DMS153 treated with DMSO at 0.1 percent for 48 hours (cell line): ENCODE measurements around the gene NOX5.
"Not testable (repeated sequence)": the region's sequence is repeated elsewhere in the genome, so short reads cannot be mapped to it uniquely, and the experiment has no call there.

ENCODE experiments used
- DNase-seq: peaks from one replicate; lab custom pipeline; 2025; ENCODE audit not compliant: unreplicated experiment; lab: John Stamatoyannopoulos, UW

Gene NOX5

DNA sequence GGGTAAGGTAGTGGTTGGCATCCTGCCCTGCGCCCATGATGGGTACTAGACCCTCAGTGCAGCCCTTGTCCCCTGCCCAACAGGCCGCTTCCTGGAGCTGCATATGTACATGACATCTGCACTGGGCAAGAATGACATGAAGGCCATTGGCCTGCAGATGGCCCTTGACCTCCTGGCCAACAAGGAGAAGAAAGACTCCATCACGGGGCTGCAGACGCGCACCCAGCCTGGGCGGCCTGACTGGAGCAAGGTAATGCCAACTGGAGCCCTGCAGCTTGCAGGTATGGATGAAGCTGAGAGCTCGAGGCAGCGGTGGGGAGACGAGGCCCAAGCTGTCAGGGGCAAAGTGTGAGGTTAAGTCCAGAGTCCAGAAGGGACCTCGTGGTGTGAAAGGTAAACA is 40.8 kb downstream of the NOX5 start:
- no peak for DNase-seq

DNA sequence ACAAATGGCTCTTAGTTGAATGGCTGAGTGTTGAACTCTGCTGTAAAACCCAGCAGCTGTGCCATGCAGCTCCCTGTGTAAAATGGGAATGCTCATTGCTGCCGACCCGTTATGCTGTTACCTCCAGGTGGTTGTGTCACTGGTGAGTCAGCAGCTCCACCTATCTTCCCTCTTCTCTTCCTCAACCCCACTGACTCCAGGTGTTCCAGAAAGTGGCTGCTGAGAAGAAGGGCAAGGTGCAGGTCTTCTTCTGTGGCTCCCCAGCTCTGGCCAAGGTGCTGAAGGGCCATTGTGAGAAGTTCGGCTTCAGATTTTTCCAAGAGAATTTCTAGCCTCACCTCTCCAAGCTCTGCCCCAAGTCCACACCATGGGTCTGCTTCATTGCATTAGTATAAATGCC is 41.9 kb downstream of the NOX5 start:
- no peak for DNase-seq

DNA sequence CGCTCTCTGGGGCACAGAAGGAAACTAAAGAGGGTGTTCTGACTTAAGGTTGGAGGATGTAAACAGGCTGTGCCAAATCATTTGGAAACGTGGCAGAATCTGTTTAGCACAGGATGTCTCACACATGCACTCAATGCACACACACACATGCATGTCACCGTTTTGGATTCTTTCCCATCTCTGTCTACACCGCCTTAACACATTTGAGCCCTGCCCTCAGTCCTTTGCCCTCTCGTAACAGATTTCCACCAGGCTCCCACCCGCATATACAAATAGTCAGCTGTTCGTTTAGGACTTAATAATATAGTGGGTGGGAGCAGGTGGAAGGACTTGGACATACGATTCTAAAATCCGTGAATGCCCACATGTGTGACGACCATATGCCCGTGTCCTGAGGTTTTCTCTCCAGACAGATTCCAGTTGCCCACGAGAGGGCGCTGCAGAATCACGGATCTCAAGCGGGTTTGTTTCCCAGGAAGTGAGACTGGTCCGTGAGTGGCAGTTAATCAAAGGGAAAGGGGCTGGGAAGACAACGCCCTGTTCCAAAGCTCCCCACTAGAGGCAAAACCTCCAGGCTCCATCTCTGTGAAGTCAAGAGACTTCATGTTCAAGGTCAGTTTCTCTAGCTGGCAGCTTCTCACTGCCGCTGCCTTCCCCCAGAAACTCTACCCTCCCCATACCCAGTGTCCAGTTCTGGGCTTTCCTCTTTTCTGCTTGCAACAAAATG is 44.5 kb downstream of the NOX5 start:
- DNase-seq, result peak; percentile 25

DNA sequence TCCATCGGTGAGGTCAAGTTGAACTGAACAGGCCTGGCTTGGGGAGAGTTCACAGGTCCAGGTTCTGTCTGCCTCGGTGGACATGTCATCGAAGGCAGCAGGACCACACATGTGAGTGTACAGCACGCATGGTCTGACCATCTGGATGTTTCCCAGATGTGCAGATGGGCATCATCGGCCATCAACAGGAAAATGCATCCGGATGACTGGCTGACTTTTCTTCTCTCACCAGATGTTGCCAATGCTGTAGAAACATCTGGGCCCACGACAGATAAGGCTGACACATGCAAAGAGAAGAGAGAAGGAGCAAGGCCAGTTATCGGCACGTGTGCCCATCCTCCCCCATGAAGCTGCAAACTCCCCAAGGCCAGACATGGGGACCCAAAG is 45.1 kb downstream of the NOX5 start:
- no peak for DNase-seq

DNA sequence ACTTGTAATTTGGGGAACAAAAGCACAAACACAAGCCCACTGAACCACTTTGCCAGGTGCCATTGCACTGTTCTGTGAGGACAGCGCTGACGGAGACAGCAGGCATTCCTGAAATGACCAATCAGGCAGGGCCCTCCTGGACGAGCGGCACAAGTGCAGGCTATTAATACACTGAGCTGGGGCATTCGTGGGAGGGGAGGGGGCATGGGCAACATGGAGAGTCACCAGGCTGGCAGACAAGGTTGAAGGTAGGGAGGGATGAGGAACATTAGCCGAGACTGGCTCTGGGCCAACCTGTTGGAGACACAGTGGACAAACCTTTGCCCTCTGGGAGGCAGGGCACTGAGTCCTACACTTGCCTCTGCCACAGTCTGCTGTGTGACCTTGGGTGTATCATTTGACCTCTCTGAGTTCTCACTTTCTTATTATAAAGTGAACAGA is 45.6 kb downstream of the NOX5 start:
- no peak for DNase-seq

DNA sequence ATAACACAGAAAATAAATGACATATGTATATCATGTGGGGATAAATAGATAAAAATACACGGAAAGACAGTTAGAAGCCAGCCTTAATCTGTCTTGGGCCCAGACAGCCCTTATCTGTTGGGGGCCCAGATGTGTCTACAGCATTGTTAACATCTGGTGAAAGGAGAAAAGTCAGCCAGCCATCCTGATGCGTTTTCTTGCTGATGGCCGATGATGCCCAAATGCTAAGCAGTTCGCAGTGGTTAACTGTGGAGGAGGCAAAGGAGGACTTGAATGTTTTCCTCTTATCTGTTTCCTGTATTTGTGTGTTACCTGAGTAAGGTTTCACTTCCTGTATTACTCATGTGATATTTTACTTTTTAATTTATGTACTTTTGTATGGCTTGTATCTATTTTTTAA is 46.2 kb downstream of the NOX5 start:
- DNase-seq, result no peak

DNA sequence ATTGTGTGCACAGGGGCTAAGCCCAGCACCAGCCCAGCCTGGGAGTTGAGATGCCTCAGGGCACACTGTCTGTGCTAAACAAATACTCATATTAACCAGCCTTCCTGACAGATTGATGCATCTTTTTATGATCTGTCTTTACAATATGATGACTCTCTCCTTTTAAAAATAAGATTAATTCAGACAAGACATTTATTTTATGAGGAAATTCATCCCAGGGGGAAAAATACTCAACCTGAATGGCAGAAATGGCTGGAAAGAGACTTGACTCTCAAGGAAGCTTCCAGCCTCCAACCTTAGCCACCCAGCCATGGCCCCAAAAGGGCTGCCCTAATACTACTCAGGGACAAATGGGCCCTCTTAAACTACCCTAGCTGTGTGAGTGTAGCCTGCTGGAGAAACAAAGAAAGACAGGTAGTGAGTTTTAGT is 46.9 kb downstream of the NOX5 start:
- DNase-seq, result no peak

DNA sequence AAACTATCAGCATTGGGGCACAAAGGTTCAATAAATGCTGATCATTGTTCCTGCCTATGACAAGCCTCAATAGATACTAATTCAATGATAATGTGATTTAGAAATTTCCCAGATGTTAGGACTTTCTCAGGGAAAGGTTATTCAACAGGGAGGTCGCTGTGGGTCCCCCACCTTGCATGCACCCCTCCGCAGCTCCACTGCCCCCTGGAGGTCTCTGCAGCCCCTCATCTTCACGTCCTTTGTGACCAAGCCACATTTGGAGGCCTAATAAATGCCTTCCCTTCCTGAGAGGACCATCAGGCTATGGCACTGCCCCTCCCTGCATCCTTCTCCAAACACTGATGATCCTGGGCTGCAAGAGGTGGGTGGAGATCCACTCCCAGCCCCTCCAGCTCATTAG is 50.2 kb downstream of the NOX5 start:
- no peak for DNase-seq

DNA sequence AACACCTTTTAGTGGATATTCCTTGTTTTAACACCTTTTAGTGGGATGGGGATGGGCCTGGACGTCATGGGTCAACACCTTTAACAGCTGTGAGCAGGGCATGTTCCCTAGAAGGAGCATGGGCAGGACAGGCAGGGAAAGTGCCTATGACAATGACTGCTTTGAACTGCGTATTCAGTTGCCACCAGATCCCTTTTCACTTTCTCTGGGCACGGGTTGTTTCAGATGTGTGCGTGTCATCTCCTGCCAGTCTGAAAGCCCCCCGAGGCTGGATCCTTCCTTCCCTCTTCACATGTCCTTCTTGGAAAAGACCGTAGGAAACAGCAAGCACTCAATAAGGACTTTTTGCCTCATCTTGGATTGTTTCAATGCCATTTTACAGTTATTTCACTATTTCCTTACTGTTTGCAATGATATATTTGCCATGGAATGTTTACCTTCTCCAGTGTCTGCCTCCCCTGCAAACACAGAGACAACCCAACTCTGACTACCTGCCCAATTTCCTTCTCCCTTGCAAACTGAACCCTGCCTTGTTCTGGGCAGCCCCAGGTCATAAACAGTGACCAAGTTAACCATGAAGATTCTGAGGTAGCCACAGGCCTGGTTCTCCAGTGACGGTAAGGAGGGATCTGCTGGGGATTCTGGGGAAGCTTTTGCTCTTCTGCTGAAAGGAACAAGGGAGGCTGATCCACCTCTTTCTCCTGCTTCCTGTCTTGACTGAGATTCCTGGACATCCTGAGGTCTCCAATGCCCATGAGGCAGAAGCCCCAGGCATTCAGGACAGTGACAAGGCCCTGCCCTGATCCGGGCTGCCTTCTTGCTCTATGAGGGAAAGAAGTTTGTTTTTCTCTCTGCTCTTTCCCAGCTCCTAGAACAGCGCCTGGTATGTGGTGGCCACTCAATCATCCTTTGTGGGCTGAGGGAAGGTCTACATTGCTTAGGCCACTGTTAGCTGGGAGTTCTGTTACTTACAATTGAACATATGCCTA is 51.8 kb downstream of the NOX5 start:
- no peak for DNase-seq

DNA sequence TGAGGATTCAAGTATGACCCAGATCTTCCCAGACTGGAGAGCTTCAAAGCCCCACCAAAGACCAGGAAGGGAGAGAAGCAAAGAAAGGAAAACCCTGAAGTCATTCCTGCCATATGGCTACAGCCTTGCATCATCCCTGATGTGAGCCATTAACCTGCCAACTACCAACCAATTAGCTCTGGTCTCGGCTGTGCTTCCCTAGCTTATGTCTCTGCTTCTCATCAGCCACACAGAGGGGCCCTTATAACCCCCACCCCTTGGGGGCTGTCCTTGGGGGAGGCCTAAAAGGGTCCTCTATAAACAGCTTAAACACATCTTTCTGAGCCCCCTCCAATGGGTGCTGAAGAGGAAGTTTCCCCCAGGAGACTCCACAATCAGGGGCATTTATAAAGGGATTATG is 52.8 kb downstream of the NOX5 start:
- no peak for DNase-seq

DNA sequence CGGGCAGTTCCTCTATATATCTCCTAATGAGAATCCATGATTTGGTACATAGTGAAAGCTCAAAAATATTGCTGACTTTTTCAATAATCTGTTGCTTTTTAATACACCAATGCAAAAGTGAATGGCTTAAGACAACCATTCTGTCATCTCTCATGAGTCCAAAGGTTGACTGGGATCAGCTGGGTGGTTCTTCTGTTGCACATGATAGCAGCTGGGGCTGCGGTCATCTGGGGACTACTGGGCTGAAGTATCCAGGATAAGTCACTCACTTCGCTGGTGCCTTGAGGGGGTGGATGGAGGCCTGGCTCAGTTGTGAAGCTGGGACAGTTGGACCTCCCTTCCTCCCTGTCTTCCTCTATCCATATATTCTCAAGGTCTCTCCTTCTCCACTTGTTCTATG is 53.7 kb downstream of the NOX5 start:
- DNase-seq, result no peak

DNA sequence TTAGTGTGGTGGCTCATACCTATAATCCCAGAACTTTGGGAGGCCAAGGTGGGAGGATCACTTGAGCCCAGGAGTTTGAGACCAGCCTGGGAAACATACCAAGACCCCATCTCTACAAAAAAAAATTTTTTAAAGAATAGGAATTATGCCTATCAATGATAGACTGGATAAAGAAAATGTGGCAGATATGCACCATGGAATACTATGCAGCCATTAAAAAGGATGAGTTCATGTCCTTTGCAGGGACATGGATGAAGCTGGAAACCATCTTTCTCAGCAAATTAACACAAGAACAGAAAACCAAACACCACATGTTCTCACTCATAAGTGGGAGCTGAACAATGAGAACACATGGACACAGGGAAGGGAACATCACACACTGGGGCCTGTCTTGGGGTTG is 54.8 kb downstream of the NOX5 start:
- DNase-seq, result not testable (repeated sequence)

DNA sequence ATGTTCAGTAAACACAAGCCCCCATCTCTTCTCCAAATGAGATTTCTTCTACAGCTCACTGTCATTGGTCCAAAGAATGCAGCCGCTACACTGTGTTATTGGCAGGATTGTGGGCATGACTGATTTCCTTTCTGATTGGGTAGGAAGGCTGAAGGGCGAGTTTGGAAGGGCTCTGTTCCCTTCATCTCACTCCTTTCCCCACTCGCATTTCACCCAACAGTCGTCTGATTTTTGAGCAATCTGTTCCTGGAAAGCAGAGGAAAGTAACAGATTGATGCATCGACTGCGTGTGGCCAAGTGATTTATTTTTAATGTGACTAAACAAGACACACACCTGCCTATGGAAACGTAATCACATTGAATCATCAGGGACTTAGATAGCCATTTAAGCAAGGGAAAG is 55.5 kb downstream of the NOX5 start:
- DNase-seq, result no peak

DNA sequence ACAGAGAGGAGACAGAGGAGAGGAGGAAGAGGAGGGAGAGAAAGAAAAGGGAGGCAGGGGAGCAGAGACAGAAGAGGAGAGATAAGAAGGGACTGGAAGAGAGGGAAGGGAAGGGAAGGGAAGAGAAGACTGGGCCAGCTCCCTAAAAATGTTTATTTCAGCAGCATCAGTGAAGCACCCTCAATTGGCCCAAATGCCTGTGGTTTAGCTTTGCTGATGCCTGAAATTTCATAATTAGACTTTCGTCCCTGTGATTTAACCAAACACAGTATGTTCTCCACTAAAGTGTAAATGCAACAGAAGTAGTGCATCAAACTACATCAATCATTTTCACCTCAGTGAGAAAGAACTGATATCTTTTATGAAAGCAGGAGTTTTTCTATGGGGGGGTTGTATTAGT is 55.9 kb downstream of the NOX5 start:
- no peak for DNase-seq

DNA sequence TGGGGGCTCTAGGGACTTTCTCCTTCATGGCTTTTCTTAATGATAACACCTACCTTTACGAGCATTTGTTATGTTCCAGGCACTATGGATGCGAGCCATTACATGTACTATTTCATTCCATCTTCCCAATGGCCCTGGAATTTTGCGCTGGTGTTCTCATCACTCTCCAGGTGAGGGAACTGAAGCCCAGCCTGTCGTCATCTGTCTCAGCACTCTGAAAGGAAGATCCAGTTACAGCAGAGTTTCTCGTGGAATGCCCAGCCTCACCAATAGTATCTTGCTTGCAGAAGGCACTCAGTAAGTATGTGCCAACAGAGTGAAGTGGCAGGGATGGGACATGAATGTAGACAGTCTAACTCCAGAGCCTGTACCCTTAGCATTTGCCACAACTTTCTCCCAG is 56.8 kb downstream of the NOX5 start:
- DNase-seq, result no peak

DNA sequence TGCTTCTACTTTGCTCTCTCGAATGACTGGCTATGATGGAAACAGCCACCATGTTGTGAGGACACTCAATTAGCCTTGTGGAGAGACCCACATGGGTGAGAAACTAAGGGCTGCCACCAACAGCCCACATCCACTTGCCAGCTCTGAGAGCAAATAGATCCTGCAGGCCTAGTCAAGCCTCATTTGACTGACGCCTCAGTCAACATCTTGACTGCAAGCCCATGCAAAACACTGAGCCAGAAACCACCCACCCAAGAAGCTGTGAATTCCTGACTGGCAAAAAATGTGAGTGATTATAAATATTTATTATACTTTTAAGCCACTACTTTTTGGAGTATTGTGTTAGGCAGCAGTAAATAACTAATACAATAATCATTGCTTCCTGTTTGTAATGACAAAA is 58.4 kb downstream of the NOX5 start:
- DNase-seq, result no peak

DNA sequence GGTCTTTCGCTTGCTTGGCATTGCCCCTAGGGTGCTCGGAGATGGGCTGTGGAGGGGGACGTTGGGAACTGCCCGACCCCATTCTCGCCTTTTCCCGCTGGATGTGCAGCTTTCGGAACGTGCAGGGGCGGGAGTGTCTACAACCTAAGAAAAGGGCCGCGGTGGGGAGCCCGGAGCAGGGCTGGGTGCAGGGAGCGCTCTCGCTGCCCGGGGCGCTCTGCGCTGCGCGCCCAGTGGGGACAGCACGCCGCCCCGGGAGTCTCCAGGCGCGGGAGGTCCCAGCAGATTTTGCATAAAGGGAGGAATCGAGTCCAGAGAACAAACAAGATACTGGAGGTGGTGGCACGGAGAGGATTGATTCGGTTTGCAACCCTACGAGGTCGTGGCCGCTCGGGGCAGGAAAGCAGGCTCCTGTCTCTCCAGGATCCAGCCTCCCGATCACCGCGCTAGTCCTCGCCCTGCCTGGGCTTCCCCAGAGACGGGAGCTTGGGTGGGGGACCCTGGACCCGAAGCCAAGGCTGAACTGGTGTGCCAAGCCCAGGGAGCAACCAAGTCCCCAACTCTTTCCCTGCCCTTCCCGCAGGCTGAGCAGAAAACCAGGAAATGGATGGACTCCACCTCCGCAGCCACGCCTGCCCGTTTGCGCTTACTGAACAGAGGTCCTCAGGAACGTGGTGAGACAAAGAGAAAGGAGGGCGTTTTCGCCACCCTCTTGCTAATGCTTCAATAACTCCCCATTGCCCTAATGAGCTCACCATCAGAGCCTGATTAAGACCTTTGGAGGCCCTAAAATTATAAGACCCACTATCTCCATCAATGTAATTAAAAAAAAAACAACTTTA is 59.7 kb downstream of the NOX5 start:
- DNase-seq, result peak; percentile 14

DNA sequence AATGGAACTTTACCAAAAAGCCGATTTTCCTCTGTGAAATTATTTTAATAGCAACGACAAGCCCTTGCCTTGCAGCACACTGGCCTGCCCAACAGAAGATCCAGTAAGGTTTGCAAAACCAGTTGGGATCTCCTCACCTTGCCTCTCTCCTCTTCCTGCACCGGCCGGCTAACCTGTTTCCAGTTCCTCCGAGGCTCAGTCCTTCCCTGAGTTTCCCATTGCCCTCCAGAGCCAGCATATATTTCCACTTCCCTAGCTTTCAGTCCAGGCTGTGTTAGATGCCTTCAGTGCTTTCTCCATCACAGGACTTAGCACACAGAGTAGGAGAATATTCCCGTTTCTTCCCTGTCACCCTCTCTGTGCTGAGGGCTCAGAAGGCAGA is 60.3 kb downstream of the NOX5 start:
- DNase-seq, result peak; percentile 8

DNA sequence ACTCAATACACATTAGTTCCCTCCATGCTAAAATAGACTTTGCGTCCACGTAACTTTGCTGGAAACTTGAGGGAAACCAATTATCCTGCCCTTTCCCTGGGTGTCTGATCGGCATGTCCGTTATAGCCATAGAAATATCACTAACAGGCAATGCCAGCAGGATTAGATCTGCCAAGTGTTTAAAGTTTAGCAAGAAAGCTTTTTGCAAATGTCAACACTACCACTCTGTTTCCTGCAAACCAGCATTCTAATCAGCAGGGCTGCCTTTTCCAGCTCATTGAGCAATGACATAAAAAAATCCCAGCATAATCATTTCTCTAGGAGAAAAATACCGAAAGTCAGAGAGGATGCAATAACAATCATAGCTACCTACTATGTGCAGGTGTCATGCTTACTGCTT is 60.9 kb downstream of the NOX5 start:
- no peak for DNase-seq

DNA sequence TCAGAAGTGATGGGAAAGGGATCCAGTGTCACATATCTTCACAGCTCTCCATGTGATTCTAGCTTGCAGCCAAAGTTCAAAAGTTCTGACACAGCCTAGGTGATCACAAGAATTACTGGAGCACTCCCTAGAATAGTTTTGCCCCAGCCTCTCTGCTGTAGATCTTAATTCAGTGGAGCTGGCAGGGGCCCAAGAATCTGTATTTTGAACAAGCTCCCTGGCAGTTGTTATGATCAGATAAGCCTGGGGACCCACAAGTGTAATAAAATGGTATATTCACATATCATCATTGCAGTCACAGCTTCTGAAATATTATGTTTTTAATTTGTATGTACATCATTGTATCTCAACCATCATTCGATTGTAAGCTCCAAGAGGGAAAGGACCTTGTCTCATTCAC is 62.3 kb downstream of the NOX5 start:
- DNase-seq, result no peak

DNA sequence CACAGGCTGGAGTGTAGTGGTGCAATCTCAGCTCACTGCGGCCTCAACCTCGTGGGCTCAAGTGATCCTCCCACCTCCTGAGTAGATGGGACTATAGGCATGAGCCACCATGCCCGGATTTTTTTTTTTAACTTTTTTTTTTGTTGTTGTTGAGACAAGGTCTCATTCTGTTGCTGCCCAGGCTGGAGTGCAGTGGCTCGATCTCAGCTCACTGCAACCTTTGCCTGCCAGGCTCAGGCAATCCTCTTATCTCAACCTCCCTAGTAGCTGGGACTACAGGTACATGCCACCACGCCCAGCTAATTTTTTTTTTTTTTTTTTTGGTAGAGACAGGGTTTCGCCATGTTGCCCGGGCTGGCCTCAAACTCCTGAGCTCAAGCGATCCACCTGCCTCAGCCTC is 64.1 kb downstream of the NOX5 start:
- DNase-seq, result no peak
